HFFc6 (cell line): ENCODE measurements around the gene CERS6. TPM values are rescaled to one million over a fixed set of nuclear protein-coding genes. Genes with fewer than 3 reads are reported as not detected.

Experiments
- DNase-seq: peaks from one replicate; pipeline ENCODE4 v3.0.0-alpha.2; 2018
- H3K27ac Mint-ChIP-seq: 2 replicates; pipeline ENCODE4 v1.8.0; 2020; ENCODE audit warnings: mild to moderate bottlenecking, mixed read lengths
- H3K27me3 Mint-ChIP-seq: 2 replicates; pipeline ENCODE4 v1.8.0; 2021; ENCODE audit warnings: mild to moderate bottlenecking, moderate library complexity, mixed read lengths; ENCODE audit not compliant: insufficient read depth
- H3K36me3 Mint-ChIP-seq: 2 replicates; pipeline ENCODE4 v1.8.0; 2021; ENCODE audit warnings: low read depth, mixed read lengths
- H3K4me1 Mint-ChIP-seq: 2 replicates; pipeline ENCODE4 v1.8.0; 2020; ENCODE audit warnings: low read depth, mixed read lengths
- H3K4me3 Mint-ChIP-seq: 2 replicates; pipeline ENCODE4 v1.8.0; 2020; ENCODE audit warnings: mild to moderate bottlenecking, moderate library complexity, mixed read lengths
- H3K9me3 Mint-ChIP-seq: 2 replicates; pipeline ENCODE4 v1.8.0; 2020; ENCODE audit warnings: mild to moderate bottlenecking, mixed read lengths
- CTCF ChIP-seq: fragments of 200-600 bp; sonication (generic); IDR thresholded peaks from 2 replicates; pipeline ENCODE4 v1.5.0; 2021; ENCODE audit warnings: antibody characterized with exemption, mild to moderate bottlenecking
- total RNA-seq, 6 experiments: library from RNA; stranded (reverse); fragmentation: NEBNext Ultra II Directional; extraction: Animal tissue kit (Norgen Biotek cat#: 25700); gene quantifications; 2 replicates in 1 of 6; 3 replicates in 5 of 6; pipeline ENCODE4 v1.2.3, GENCODE V29; 2021

Gene CERS6
- total RNA-seq, 6 experiments from 2014 or later: 6.2 to 9.9 (median 7.5) TPM

GRCh38 chr2:168583064-168583709 is 127.1 kb downstream of the CERS6 start:
- Mint-ChIP-seq H3K27me3 (no peaks in the 10 kb centered on the region), H3K4me1 (peaks cover 24% of the 10 kb centered on the region), H3K36me3 (no peaks in the 10 kb centered on the region), H3K9me3 (no peaks in the 10 kb centered on the region), H3K27ac (peak overlapping the region; percentile 81), H3K4me3 (peak overlapping the region; percentile 24; the same call in 1 of the 2 replicates)
- no peak for TF ChIP-seq CTCF
- no peak for DNase-seq

GRCh38 chr2:168583710-168584521 is 127.8 kb downstream of the CERS6 start:
- H3K4me1 Mint-ChIP-seq: peaks cover 24% of the 10 kb centered on the region
- no peaks in the 10 kb centered on the region for H3K36me3 Mint-ChIP-seq
- peak overlapping the region; percentile 24 for H3K4me3 Mint-ChIP-seq
- H3K9me3 Mint-ChIP-seq: no peaks in the 10 kb centered on the region
- peak; percentile 37 for DNase-seq
- TF ChIP-seq CTCF: no peak
- H3K27ac Mint-ChIP-seq: peak overlapping the region; percentile 81
- no peaks in the 10 kb centered on the region for H3K27me3 Mint-ChIP-seq

- no peak overlapping the region for H3K4me3 Mint-ChIP-seq
- no peak overlapping the region for H3K27ac Mint-ChIP-seq
- DNase-seq: no peak
- H3K9me3 Mint-ChIP-seq: no peaks in the 10 kb centered on the region
- no peak for TF ChIP-seq CTCF
- no peaks in the 10 kb centered on the region for H3K36me3 Mint-ChIP-seq
- no peaks in the 10 kb centered on the region for H3K27me3 Mint-ChIP-seq
- H3K4me1 Mint-ChIP-seq: peaks cover 24% of the 10 kb centered on the region
Measured at GRCh38 chr2:168584911-168585310, 128.8 kb downstream of the CERS6 start.

GRCh38 chr2:168585700-168586099 is 129.6 kb downstream of the CERS6 start:
- Mint-ChIP-seq H3K27ac (no peak overlapping the region), H3K27me3 (no peaks in the 10 kb centered on the region), H3K9me3 (no peaks in the 10 kb centered on the region), H3K4me1 (peaks cover 24% of the 10 kb centered on the region), H3K36me3 (no peaks in the 10 kb centered on the region), H3K4me3 (no peak overlapping the region)
- no peak for TF ChIP-seq CTCF
- DNase-seq: no peak

- Mint-ChIP-seq H3K9me3 (no peaks in the 10 kb centered on the region), H3K4me1 (peaks cover 24% of the 10 kb centered on the region), H3K36me3 (no peaks in the 10 kb centered on the region), H3K27me3 (no peaks in the 10 kb centered on the region), H3K27ac (no peak overlapping the region), H3K4me3 (no peak overlapping the region)
- no peak for DNase-seq
- TF ChIP-seq CTCF: no peak
Measured at GRCh38 chr2:168587307-168587706, 131.2 kb downstream of the CERS6 start.
